Measurements from ENCODE around the gene COL3A1. TPM values are rescaled to one million over a fixed set of nuclear protein-coding genes. Genes with fewer than 3 reads are reported as not detected.

Gene COL3A1
- total and polyA plus RNA-seq, 2 of the 13 experiments (the other 11 are each of a cell fraction or from before 2014, with no cell fraction given) = 0.04 TPM; not detected in 1

- Histone ChIP-seq H2AFZ (ENCODE audit: low read length) (no peak overlapping the region), H3K4me1 (ENCODE audit: insufficient read depth, low read length) (no peaks in the 10 kb centered on the region), H3K36me3 (replicated peaks in 1 of 2; ENCODE audit: control insufficient read depth in 1 of 2, insufficient read depth in 2 of 2, low read length in 2 of 2) (no peaks in the 10 kb centered on the region), H3K27ac (ENCODE audit: extremely low read length, insufficient read depth, low read length) (no peak overlapping the region), H4K20me1 (ENCODE audit: insufficient read depth, low read length) (no peaks in the 10 kb centered on the region), H3K9ac (ENCODE audit: insufficient read depth, low read depth, low read length) (no peak overlapping the region), H3K4me3 (replicated peaks in 1 of 3; ENCODE audit: insufficient read depth in 1 of 3, low read depth in 2 of 3, low read length in 3 of 3) (no peak overlapping the region), H3K4me2 (ENCODE audit: low read depth, low read length) (no peak overlapping the region), H3K9me3 (ENCODE audit: low read length) (no peaks in the 10 kb centered on the region), H3K27me3 (ENCODE audit: control insufficient read depth in 1 of 2, insufficient read depth in 2 of 2, low read length in 2 of 2) (no peaks in the 10 kb centered on the region), H3K79me2 (ENCODE audit: insufficient read depth, low read length) (no peaks in the 10 kb centered on the region)
- no peak for FAIRE-seq
- CTCF ChIA-PET (ENCODE audit: low intra/inter-chr PET ratio, low total read pairs) = interaction anchor here (1.3 kb wide), 1 partner anchor 111 kb away, joined by 4 read pairs; no protein-coding TSS in a partner anchor
- BruUV-seq (replicated peaks) = no TSS peak
- intact Hi-C loops (cut with micrococcal nuclease; ENCODE audit: unreplicated experiment) = loop anchor here (1.0 kb wide), 3 partner anchors 111 to 429 kb away; no protein-coding TSS in a partner anchor
- in situ Hi-C loops (cut with HindIII; ENCODE audit: extremely low pct_ligation_motif_present, low pct_unique_long_range_greater_than_20kb) = loop anchor here (25.0 kb wide), 1 partner anchor 429 kb away; no protein-coding TSS in a partner anchor
- WGBS (ENCODE audit: low lambda C conversion rate) = 1% methylated on average over 4 of the region's 4 CpGs
- POLR2A ChIA-PET = no interaction called here
- ATAC-seq = peak; percentile 80
- DNase-seq (ENCODE audit: low spot score) = peak; percentile 41
- TF ChIP-seq CTCF (CRISPR knock-in tag; IDR thresholded peaks at IDR 0.05) (peak; percentile 47), ZNF660 (CRISPR knock-in tag; IDR thresholded peaks at IDR 0.05; ENCODE audit: borderline replicate concordance, low read depth) (no peak), STAG1 (CRISPR knock-in tag; IDR thresholded peaks at IDR 0.05) (peak; percentile 20; the same call in 1 of the 2 replicates), MIXL1 (CRISPR knock-in tag; IDR thresholded peaks at IDR 0.05) (0 out of 2 replicates have a peak, but pooled peaks have one; percentile 34), SMC3 (IDR thresholded peaks at IDR 0.05; ENCODE audit: low read length) (peak; percentile 31; the same call in 1 of the 2 replicates)
Measured at GRCh38 chr2:188983427-188984064, 9.4 kb downstream of the COL3A1 start.

DNA sequence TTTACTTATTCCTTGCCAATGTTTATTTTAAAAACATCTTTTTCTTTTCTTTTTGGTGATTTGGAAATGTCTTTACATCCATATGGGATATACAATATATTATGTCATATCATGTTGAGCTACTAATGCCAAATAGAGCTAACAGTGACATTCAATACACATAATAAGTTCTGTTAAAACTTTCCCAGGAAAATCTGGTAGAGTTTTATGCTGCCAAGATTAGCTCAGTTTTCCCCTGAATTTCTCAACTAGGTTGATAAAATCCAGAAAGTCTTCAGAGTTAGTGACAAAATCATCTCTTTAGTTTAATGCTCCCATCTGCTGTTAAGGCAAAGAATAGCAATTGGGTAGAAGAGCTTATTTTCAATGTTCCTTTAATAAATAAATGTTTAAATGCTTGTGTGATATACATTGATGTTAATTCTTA lies 9.9 kb downstream of the COL3A1 start:
- CTCF ChIA-PET (ENCODE audit: low intra/inter-chr PET ratio, low total read pairs) = interaction anchor here (1.3 kb wide), 1 partner anchor 110 kb away, joined by 4 read pairs; no protein-coding TSS in a partner anchor
- TF ChIP-seq ZNF839 (CRISPR knock-in tag; IDR thresholded peaks at IDR 0.05; ENCODE audit: borderline replicate concordance) (no peak), ZNF281 (CRISPR knock-in tag; IDR thresholded peaks at IDR 0.05; ENCODE audit: borderline replicate concordance) (no peak), ZNF549 (CRISPR knock-in tag; IDR thresholded peaks at IDR 0.05) (no peak), ZFP36 (IDR thresholded peaks at IDR 0.05; ENCODE audit: borderline replicate concordance, low read depth, low read length, partially characterized antibody) (no peak), SRSF9 (IDR thresholded peaks at IDR 0.05; ENCODE audit: borderline replicate concordance, insufficient read depth, low read depth, low read length, poor library complexity, severe bottlenecking) (no peak)
- H2AFZ ChIP-seq (ENCODE audit: low read length) = no peak overlapping the region
- H3K27ac ChIP-seq (ENCODE audit: extremely low read length, insufficient read depth, low read length) = no peak overlapping the region
- H3K36me3 ChIP-seq (replicated peaks in 1 of 2; ENCODE audit: control insufficient read depth in 1 of 2, insufficient read depth in 2 of 2, low read length in 2 of 2) = no peaks in the 10 kb centered on the region
- FAIRE-seq (no peak), DNase-seq (ENCODE audit: low spot score) (no peak), ATAC-seq (no peak)
- H3K9me3 ChIP-seq (ENCODE audit: low read length) = no peaks in the 10 kb centered on the region
- no peaks in the 10 kb centered on the region for H3K27me3 ChIP-seq (ENCODE audit: control insufficient read depth in 1 of 2, insufficient read depth in 2 of 2, low read length in 2 of 2)
- no TSS peak for BruUV-seq (replicated peaks)
- H4K20me1 ChIP-seq (ENCODE audit: insufficient read depth, low read length) = no peaks in the 10 kb centered on the region
- no peak overlapping the region for H3K4me2 ChIP-seq (ENCODE audit: low read depth, low read length)
- H3K79me2 ChIP-seq (ENCODE audit: insufficient read depth, low read length) = no peaks in the 10 kb centered on the region
- H3K4me3 ChIP-seq (replicated peaks in 1 of 3; ENCODE audit: insufficient read depth in 1 of 3, low read depth in 2 of 3, low read length in 3 of 3) = no peak overlapping the region
- H3K9ac ChIP-seq (ENCODE audit: insufficient read depth, low read depth, low read length) = no peak overlapping the region
- no peaks in the 10 kb centered on the region for H3K4me1 ChIP-seq (ENCODE audit: insufficient read depth, low read length)
- in situ Hi-C loops (cut with HindIII; ENCODE audit: extremely low pct_ligation_motif_present, low pct_unique_long_range_greater_than_20kb) = loop anchor here (25.0 kb wide), 1 partner anchor 428 kb away; no protein-coding TSS in a partner anchor
- POLR2A ChIA-PET = no interaction called here
- intact Hi-C loops (cut with micrococcal nuclease; ENCODE audit: unreplicated experiment) = no loop called here
